IMR-90 (cell line): ENCODE measurements around the gene DGKG. TPM values are rescaled to one million over a fixed set of nuclear protein-coding genes. Genes with fewer than 3 reads are reported as not detected.

Experiments used
- ATAC-seq: fragments of 200-7000 bp; cut with Tn5 transposase; 2 replicates; pipeline ENCODE4 v1.9.1; 2020; ENCODE audit warnings: low read depth, mild to moderate bottlenecking, moderate library complexity
- BruUV-seq: library from RNA; stranded (reverse); fragments of 400-500 nt; replicated peaks from 2 replicates; lab custom pipeline; 2021; lab: Mats Ljungman, UMichigan
- CTCF ChIA-PET: fragments of 300-600 bp; formaldehyde crosslinking; extraction: SDS; loops from one replicate; lab custom pipeline; 2021; ENCODE audit warnings: antibody characterized with exemption; lab: Yijun Ruan, JAX
- POLR2A ChIA-PET: fragments of 300-600 bp; sonication (Branson Sonifier 250); formaldehyde crosslinking; loops from one replicate; lab custom pipeline; 2022; ENCODE audit warnings: antibody characterized with exemption; ENCODE audit not compliant: unreplicated experiment; lab: Charles Lee
- DNase-seq: peaks from one replicate; pipeline ENCODE4 v3.0.0; 2013
- H2AFZ ChIP-seq: replicated peaks from 2 replicates; pipeline ENCODE3; 2013; ENCODE audit warnings: low read length, mild to moderate bottlenecking; ENCODE audit not compliant: poor library complexity
- H2AK5ac ChIP-seq: 2 replicates; pipeline ENCODE4 v1.6.1; 2013; ENCODE audit warnings: low read depth, low read length, inconsistent platforms
- H2AK9ac ChIP-seq: replicated peaks from 2 replicates; pipeline ENCODE3; 2013; ENCODE audit warnings: mild to moderate bottlenecking, low read depth, low read length, moderate library complexity; ENCODE audit not compliant: poor library complexity
- H2BK120ac ChIP-seq: 2 replicates; pipeline ENCODE4 v1.6.1; 2013; ENCODE audit warnings: low read depth, low read length, inconsistent platforms
- H2BK15ac ChIP-seq: 3 replicates; pipeline ENCODE4 v1.6.1; 2013; ENCODE audit warnings: low read depth, low read length, inconsistent platforms
- H2BK20ac ChIP-seq: 2 replicates; pipeline ENCODE4 v1.6.1; 2013; ENCODE audit warnings: low read depth, mild to moderate bottlenecking, inconsistent platforms, low read length, moderate library complexity
- H2BK5ac ChIP-seq: 2 replicates; pipeline ENCODE4 v1.6.1; 2013; ENCODE audit warnings: mild to moderate bottlenecking, low read depth, low read length, inconsistent platforms; ENCODE audit not compliant: poor library complexity, severe bottlenecking
- H3K14ac ChIP-seq: replicated peaks from 2 replicates; pipeline ENCODE4 v1.6.1; 2013; ENCODE audit warnings: low read depth, low read length, inconsistent platforms
- H3K18ac ChIP-seq: 2 replicates; pipeline ENCODE4 v1.6.1; 2013; ENCODE audit warnings: low read depth, low read length, control low read depth
- H3K23ac ChIP-seq: 2 replicates; pipeline ENCODE4 v1.6.1; 2013; ENCODE audit warnings: low read depth, low read length, inconsistent platforms
- H3K27ac ChIP-seq: 2 replicates; pipeline ENCODE4 v1.5.1; 2013; ENCODE audit warnings: mild to moderate bottlenecking, control low read depth, low read length; ENCODE audit not compliant: insufficient read depth
- H3K27me3 ChIP-seq: 2 replicates; pipeline ENCODE4 v1.6.1; 2013; ENCODE audit warnings: low read length; ENCODE audit not compliant: control insufficient read depth, insufficient read depth
- H3K36me3 ChIP-seq: 2 replicates; pipeline ENCODE4 v1.6.1; 2013; ENCODE audit warnings: low read length, mixed read lengths; ENCODE audit not compliant: control insufficient read depth, insufficient read depth
- H3K4ac ChIP-seq: 2 replicates; pipeline ENCODE4 v1.6.1; 2013; ENCODE audit warnings: low read depth, low read length, inconsistent platforms
- H3K4me1 ChIP-seq: 2 replicates; pipeline ENCODE4 v1.6.1; 2013; ENCODE audit warnings: low read length, mixed read lengths; ENCODE audit not compliant: control insufficient read depth, insufficient read depth
- H3K4me2 ChIP-seq: 2 replicates; pipeline ENCODE4 v1.6.1; 2013; ENCODE audit warnings: low read depth, mild to moderate bottlenecking, control low read depth, low read length, moderate library complexity
- H3K4me3 ChIP-seq: 2 replicates; pipeline ENCODE4 v1.5.1; 2013; ENCODE audit warnings: low read depth, mild to moderate bottlenecking, control low read depth, low read length, moderate library complexity; ENCODE audit not compliant: insufficient read depth
- H3K56ac ChIP-seq: 2 replicates; pipeline ENCODE4 v1.6.1; 2013; ENCODE audit warnings: low read length, inconsistent platforms; ENCODE audit not compliant: insufficient read depth; ENCODE audit errors: extremely low read depth
- H3K79me1 ChIP-seq, 2 experiments: 2 replicates each; pipeline ENCODE4 v1.6.1; 2013; ENCODE audit warnings: low read length in 2 of 2, inconsistent platforms in 1 of 2, low read depth in 1 of 2
- H3K9ac ChIP-seq: 2 replicates; pipeline ENCODE4 v1.6.1; 2013; ENCODE audit warnings: low read depth, low read length, control low read depth
- H3K9me1 ChIP-seq: 2 replicates; pipeline ENCODE4 v1.6.1; 2013; ENCODE audit warnings: low read length, inconsistent platforms; ENCODE audit not compliant: insufficient read depth
- H3K9me3 ChIP-seq: 2 replicates; pipeline ENCODE4 v1.6.1; 2013; ENCODE audit warnings: low read length; ENCODE audit not compliant: control insufficient read depth, insufficient read depth
- H4K20me1 ChIP-seq: 2 replicates; pipeline ENCODE4 v1.6.1; 2013; ENCODE audit warnings: low read length, inconsistent platforms; ENCODE audit not compliant: insufficient read depth
- H4K5ac ChIP-seq: 2 replicates; pipeline ENCODE4 v1.6.1; 2013; ENCODE audit warnings: mild to moderate bottlenecking, low read depth, low read length, control low read depth
- H4K8ac ChIP-seq, 2 experiments: 2 replicates each; pipeline ENCODE4 v1.6.1; 2013; ENCODE audit warnings: low read depth in 2 of 2, low read length in 2 of 2, control low read depth in 1 of 2, inconsistent platforms in 1 of 2
- H4K91ac ChIP-seq: 2 replicates; pipeline ENCODE4 v1.6.1; 2013; ENCODE audit warnings: low read depth, low read length, inconsistent platforms; ENCODE audit not compliant: insufficient read depth
- BHLHE40 ChIP-seq: fragments of 150-350 bp; IDR thresholded peaks from 2 replicates; pipeline ENCODE4 v1.6.1; 2016; ENCODE audit warnings: mild to moderate bottlenecking, low read depth, low read length
- CEBPB ChIP-seq: IDR thresholded peaks from 2 replicates; pipeline ENCODE4 v1.6.1; 2012; ENCODE audit warnings: low read depth, low read length, improper control_type of control experiment
- CHD1 ChIP-seq: IDR thresholded peaks from 2 replicates; pipeline ENCODE4 v1.6.1; 2012; ENCODE audit warnings: low read depth, low read length, improper control_type of control experiment
- ELK1 ChIP-seq: fragments of 150-350 bp; IDR thresholded peaks from 2 replicates; pipeline ENCODE4 v1.6.1; 2016; ENCODE audit warnings: low read depth, mild to moderate bottlenecking, low read length, moderate library complexity, borderline replicate concordance
- FOS ChIP-seq: fragments of 150-350 bp; IDR thresholded peaks from 2 replicates; pipeline ENCODE4 v1.6.1; 2016; ENCODE audit warnings: low read depth, low read length
- MAFK ChIP-seq: IDR thresholded peaks from 2 replicates; pipeline ENCODE4 v1.6.1; 2012; ENCODE audit warnings: low read depth, low read length, improper control_type of control experiment
- MAZ ChIP-seq: IDR thresholded peaks from 2 replicates; pipeline ENCODE4 v1.6.1; 2012; ENCODE audit warnings: low read depth, mild to moderate bottlenecking, low read length, improper control_type of control experiment, moderate library complexity, borderline replicate concordance
- NFE2L2 ChIP-seq: fragments of 150-350 bp; IDR thresholded peaks from 2 replicates; pipeline ENCODE4 v1.6.1; 2016; ENCODE audit warnings: low read depth, mild to moderate bottlenecking, low read length
- POLR2A ChIP-seq: IDR thresholded peaks from 2 replicates; pipeline ENCODE4 v1.6.1; 2012; ENCODE audit warnings: mild to moderate bottlenecking, low read depth, low read length
- RAD21 ChIP-seq: IDR thresholded peaks from 2 replicates; pipeline ENCODE4 v1.6.1; 2012; ENCODE audit warnings: low read length, improper control_type of control experiment
- RFX5 ChIP-seq: IDR thresholded peaks from 2 replicates; pipeline ENCODE4 v1.8.0; 2012; ENCODE audit warnings: low read depth, mild to moderate bottlenecking, low read length, moderate library complexity
- SMC3 ChIP-seq: fragments of 150-350 bp; IDR thresholded peaks from 2 replicates; pipeline ENCODE4 v1.6.1; 2016; ENCODE audit warnings: low read depth, mild to moderate bottlenecking, antibody characterized with exemption, low read length, moderate library complexity
- USF2 ChIP-seq: fragments of 150-350 bp; IDR thresholded peaks from 2 replicates; pipeline ENCODE4 v1.6.1; 2017; ENCODE audit warnings: mild to moderate bottlenecking, antibody characterized with exemption, low read length, low read depth
- WGBS, 2 experiments: methylation state at CpG; one replicate each; pipeline versions ENCODE4 v1.1.5 to v1.1.7; 2013; ENCODE audit warnings: missing lambda C conversion rate in 2 of 2; ENCODE audit not compliant: insufficient read length in 1 of 2; ENCODE audit errors: extremely low coverage in 2 of 2; 5-methylcytosine and 5-hydroxymethylcytosine counted together
- dilution Hi-C: fragments of 300-500 bp; cut with HindIII; formaldehyde crosslinking; loops from one replicate; pipeline ENCODE4 v1.14.3; 2018; ENCODE audit warnings: low sequenced_read_pairs; ENCODE audit not compliant: unreplicated experiment
- in situ Hi-C: fragments of 300-500 bp; cut with MboI; formaldehyde crosslinking; loops from 3 replicates; pipeline ENCODE4 v1.14.3; 2019; ENCODE audit warnings: low sequenced_read_pairs, inconsistent platforms, mixed read lengths
- intact Hi-C: fragments of 100-400 bp; cut with micrococcal nuclease; formaldehyde crosslinking; loops from 2 replicates; pipeline ENCODE4 v1.10.0; 2022
- polyA plus RNA-seq, 3 experiments: library from polyadenylated mRNA; depleted of rRNA; stranded (reverse); fragments of >200 nt; gene quantifications; 2 replicates each; pipeline ENCODE4 v1.2.3, GENCODE V29; 2012; ENCODE audit warnings: low replicate concordance in 1 of 3
- total RNA-seq: library from RNA; depleted of rRNA; stranded (reverse); fragments of >200 nt; gene quantifications from 2 replicates; pipeline ENCODE4 v1.2.3, GENCODE V29; 2012

DGKG gene
- total and polyA plus RNA-seq, 2 of the 4 experiments (the other 2 are of a cell fraction): 1.2 to 4.1 TPM

- Histone ChIP-seq H2BK15ac (no peak overlapping the region), H4K91ac (no peak overlapping the region), H4K8ac (no peak overlapping the region), H4K5ac (no peak overlapping the region), H3K23ac (no peak overlapping the region), H3K56ac (no peak overlapping the region), H2BK5ac (no peak overlapping the region), H3K4me2 (no peak overlapping the region), H3K79me1 (no peaks in the 10 kb centered on the region), H3K36me3 (no peaks in the 10 kb centered on the region), H3K18ac (no peak overlapping the region), H3K9ac (no peak overlapping the region), H2AFZ (no peak overlapping the region), H3K9me1 (no peaks in the 10 kb centered on the region), H3K14ac (no peak overlapping the region), H2AK5ac (no peak overlapping the region), H2AK9ac (no peak overlapping the region), H3K27ac (no peak overlapping the region), H3K27me3 (peaks cover 2% of the 10 kb centered on the region), H3K4me3 (no peak overlapping the region), H3K9me3 (no peaks in the 10 kb centered on the region), H3K4ac (no peak overlapping the region), H3K4me1 (no peaks in the 10 kb centered on the region), H2BK120ac (no peak overlapping the region), H4K20me1 (no peaks in the 10 kb centered on the region), H2BK20ac (no peak overlapping the region)
- intact Hi-C loops (no loop called here), in situ Hi-C loops (no loop called here), dilution Hi-C loops (no loop called here)
- WGBS, 2 experiments: 50% methylated on average over 1 of the region's 4 CpGs; no CpG with 5 or more reads in 1 of the 2 experiments
- DNase-seq (no peak), ATAC-seq (no peak)
- CTCF ChIA-PET: no interaction called here
- no TSS peak for BruUV-seq
- POLR2A ChIA-PET: no interaction called here
- no peak for TF ChIP-seq NFE2L2
- TF ChIP-seq MAFK: no peak
- no peak for TF ChIP-seq CEBPB
- no peak for TF ChIP-seq RFX5
- TF ChIP-seq ELK1: no peak
- TF ChIP-seq MAZ: no peak
- no peak for TF ChIP-seq SMC3
- TF ChIP-seq FOS: no peak
- TF ChIP-seq USF2: no peak
- TF ChIP-seq BHLHE40: no peak
- no peak for TF ChIP-seq POLR2A
- TF ChIP-seq CHD1: no peak
- TF ChIP-seq RAD21: no peak
Measured at GRCh38 chr3:186394566-186395217, 32.7 kb upstream of the DGKG start.
